KG1 (cell line): ENCODE results near the gene RDM1.

ENCODE experiments used
- DNase-seq: peaks from one replicate; lab custom pipeline; 2025; lab: John Stamatoyannopoulos, UW

Gene RDM1

DNA sequence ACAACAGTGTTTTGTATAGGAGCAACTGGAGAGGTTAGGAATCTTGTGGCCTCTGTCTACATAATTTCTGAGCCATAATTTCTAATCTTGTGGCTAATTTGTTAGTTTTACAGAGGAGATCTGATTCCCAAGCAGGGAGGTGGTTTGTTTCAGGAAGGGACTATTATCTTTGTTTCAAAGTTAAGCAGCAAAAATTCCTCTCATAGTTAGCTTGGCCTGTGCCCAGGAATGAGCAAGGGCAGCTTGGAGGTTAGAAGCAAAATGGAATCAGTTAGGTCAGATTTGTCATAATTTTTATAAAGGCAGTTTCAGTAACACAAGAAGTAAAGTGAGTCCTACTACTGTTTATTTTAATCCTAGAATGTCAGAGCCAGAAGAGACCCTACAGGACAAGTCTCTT, 2.0 kb upstream of the RDM1 start:
- no peak for DNase-seq

- DNase-seq: no peak
Measured at GRCh38 chr17:35931794-35932425, 1.3 kb upstream of the RDM1 start.

GRCh38 chr17:35927714-35928113, 2.9 kb downstream of the RDM1 start:
- DNase-seq: no peak

GRCh38 chr17:35923609-35924114, 6.9 kb downstream of the RDM1 start:
- no peak for DNase-seq

- no peak for DNase-seq
Measured at GRCh38 chr17:35920229-35920628, 10.3 kb downstream of the RDM1 start.

DNA sequence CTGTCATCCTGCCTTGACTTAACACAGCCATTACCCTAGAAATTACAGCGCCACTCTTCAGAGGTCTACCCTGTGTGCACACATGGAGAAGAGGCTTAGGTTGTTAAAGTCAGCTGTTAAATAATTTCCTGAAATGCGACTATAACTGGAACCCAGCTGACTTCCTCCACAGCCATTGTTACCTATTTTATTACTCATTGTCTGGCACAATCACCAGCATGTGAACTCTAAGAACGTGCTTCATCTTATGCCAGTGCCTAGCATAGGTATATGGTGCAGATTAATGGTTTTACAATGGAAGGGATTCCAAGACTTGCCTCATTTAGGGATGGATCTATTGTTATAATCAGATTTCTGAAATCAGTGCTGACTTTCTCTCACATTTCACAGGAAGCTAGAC, 11.9 kb downstream of the RDM1 start:
- DNase-seq: no peak

- DNase-seq: no peak
Measured at GRCh38 chr17:35917519-35918213, 12.9 kb downstream of the RDM1 start.

- no peak for DNase-seq
Measured at GRCh38 chr17:35915153-35915964, 15.2 kb downstream of the RDM1 start.

DNA sequence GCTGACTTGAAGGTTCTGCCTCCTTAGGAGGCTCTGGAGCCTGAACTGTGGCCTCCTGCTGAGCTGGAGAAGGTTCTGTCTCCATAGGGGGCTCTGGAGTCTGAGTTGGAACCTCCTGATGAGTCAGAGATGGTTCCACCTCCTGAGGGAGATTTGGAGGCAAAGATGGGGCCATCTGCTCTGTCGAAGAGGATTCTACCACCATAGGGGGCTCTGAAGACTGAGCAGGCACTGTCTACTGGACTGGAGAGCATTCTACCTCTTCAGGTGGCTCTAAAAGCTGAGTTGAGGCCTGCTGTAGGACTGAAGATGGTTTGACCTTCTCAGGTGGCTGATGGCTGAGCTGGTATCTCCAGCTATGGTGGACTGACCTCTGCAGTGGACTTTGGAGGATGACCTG, 16.2 kb downstream of the RDM1 start:
- DNase-seq: no peak

- DNase-seq: no peak
Measured at GRCh38 chr17:35913609-35914008, 17.0 kb downstream of the RDM1 start.

DNA sequence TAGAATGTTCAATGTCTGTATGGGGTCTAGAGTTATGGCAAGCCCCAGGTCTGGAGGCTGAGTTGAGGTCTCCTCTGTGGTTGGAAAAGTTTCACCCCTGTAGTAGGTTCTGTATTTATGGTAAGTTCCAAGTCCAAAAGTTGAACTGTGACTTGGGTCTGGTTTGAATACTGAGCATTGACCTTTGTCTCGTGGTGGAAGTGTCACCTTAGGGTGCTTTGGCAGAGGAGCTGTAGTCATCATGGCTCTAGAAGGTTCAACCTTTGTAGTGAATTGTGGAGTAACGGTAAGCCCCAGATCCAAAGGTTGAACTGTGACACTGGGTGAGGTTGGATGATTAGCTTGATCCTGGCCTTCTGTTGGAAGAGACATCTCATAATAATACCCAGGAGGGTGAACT, 17.6 kb downstream of the RDM1 start:
- DNase-seq: no peak

GRCh38 chr17:35912339-35912912, 18.1 kb downstream of the RDM1 start:
- no peak for DNase-seq

GRCh38 chr17:35909408-35909807, 21.2 kb downstream of the RDM1 start:
- no peak for DNase-seq

- no peak for DNase-seq
Measured at GRCh38 chr17:35907691-35908090, 22.9 kb downstream of the RDM1 start.

DNA sequence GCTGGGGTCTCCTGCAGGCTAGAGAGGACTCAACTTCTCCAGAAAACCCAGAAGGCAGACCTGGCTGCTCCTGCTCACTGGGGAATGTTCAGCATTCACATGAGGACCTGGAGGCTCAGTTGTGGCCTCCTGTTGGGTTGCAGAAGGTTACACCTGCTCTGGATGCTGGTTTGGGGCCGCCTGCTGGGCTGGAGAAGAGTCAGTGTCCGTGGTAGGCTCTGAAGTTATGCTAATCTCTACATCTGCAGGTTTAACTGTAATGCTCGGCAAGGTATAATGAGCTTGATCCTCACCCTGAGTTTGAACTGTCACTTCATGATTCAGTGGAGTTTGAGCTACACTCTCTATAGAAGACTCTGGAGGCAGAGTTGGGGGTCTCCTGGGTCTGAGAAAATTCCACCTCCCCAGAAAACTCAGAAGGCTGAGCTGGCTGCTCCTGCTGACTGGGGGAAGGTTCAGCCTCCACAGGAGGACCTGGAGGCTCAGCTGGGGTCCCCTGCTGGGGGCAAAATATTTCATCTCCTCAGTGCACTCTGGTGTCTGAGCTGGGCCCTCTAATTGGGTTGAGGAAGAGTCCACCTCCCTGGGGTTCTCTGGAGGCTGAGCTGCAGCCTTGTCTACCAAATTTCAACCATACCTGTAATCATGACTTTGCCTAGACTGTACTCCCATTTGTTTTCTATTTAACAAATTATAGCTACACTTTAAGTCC, 23.5 kb downstream of the RDM1 start:
- DNase-seq: no peak

- no peak for DNase-seq
Measured at GRCh38 chr17:35906191-35906925, 24.2 kb downstream of the RDM1 start.

DNA sequence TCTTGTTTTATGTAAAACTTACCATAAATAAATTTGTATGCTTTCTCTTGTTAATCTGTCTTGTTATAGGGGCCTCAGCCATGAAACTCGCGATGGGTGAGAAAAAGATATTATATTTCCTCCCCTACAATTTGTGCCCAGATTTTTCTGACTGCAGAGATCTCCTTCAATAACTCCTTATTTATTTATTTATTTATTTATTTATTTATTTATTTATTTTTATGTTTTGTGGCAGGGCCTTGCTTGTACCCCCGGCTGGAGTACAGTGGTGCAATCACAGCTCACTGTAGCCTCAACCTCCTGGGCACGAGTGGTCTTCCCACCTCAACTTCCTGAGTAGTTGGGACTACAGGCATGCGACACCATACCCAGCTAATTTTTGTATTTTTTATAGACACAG, 27.1 kb downstream of the RDM1 start:
- DNase-seq: no peak

GRCh38 chr17:35901631-35902175, 28.9 kb downstream of the RDM1 start:
- DNase-seq: no peak

DNA sequence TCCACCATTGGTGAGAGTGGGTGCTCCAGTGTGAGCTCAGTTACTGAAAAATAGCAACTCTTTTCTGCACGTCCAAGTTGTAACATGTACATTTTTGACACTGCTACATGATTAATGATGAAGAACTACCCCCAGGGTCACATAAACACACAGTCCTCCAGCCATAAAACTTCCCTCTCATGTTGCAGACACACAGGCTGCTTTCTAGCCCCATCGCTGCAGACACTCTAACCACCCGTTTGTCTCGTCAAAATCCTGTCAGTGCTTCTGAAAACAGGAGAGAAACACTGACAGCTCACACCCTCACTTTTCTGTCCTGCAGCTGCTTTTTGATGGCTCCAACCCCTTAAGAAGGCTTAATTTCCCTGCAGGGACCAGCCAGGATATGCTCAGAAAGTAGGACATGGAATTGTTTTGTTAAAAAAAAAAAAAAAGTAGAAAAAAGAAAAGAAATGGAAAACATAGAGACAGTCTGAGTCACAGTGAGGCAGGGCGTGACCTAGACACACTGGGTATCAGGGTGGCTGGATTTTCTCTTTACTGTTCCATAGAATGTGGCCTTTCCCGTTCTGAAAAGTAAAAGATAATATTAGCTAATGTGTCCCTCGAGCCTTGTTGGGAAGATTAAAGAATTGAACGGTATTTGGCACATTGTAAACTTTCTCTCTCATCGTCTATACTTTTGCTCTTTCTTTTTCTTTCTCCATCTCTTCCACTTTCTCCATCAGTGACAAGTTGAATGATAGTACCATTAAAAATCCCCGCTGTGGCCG, 29.7 kb downstream of the RDM1 start:
- DNase-seq: no peak

DNA sequence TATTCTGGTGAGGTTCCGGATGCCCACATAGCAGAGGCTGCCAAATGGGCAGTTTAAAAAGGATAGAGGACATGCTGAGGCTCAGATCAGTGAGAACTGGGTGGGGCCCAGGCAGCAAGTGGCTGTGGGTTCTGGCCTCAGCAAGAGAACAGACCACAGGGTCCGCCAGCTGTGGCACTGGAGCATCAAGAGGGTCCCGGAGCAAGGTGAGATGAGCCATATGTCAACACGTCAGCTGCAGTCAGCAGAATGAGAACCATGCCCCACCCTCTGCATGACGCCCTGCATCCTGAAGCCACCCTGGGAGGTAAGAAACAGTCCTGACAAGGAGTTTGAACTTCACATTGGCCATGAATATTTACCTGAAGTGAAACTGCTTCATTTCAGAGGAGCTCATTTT, 30.3 kb downstream of the RDM1 start:
- no peak for DNase-seq
